HG02973 (cell line): ENCODE results near the gene GRAMD2B.
"Not testable (repeated sequence)": the region's sequence is repeated elsewhere in the genome, so short reads cannot be mapped to it uniquely, and the experiment has no call there.

Experiments
- ATAC-seq: cut with Tn5 transposase; IDR thresholded peaks from one replicate; pipeline ENCODE4 v1.9.1; 2021; ENCODE audit warnings: moderate library complexity; ENCODE audit not compliant: unreplicated experiment

Gene GRAMD2B

GRCh38 chr5:126410623-126411022 is 12.6 kb upstream of the GRAMD2B start:
- no peak for ATAC-seq

GRCh38 chr5:126413856-126414255 is 9.4 kb upstream of the GRAMD2B start:
- no peak for ATAC-seq

GRCh38 chr5:126414874-126415502 is 8.2 kb upstream of the GRAMD2B start:
- ATAC-seq, result no peak

GRCh38 chr5:126415789-126416188 is 7.4 kb upstream of the GRAMD2B start:
- no peak for ATAC-seq

- ATAC-seq, result no peak
Observed at GRCh38 chr5:126416266-126416925, 6.8 kb upstream of the GRAMD2B start.

- no peak for ATAC-seq
Observed at GRCh38 chr5:126417178-126417577, 6.0 kb upstream of the GRAMD2B start.

- ATAC-seq, result peak; percentile 37
Observed at GRCh38 chr5:126419102-126419501, 4.1 kb upstream of the GRAMD2B start.

GRCh38 chr5:126428421-126428820 is 5.2 kb downstream of the GRAMD2B start:
- no peak for ATAC-seq

- no peak for ATAC-seq
Observed at GRCh38 chr5:126430631-126431030, 7.4 kb downstream of the GRAMD2B start.

- no peak for ATAC-seq
Observed at GRCh38 chr5:126433701-126434100, 10.5 kb downstream of the GRAMD2B start.

- ATAC-seq, result no peak
Observed at GRCh38 chr5:126435261-126435660, 12.1 kb downstream of the GRAMD2B start.

- ATAC-seq, result no peak
Observed at GRCh38 chr5:126435714-126436113, 12.5 kb downstream of the GRAMD2B start.

GRCh38 chr5:126437721-126438120 is 14.5 kb downstream of the GRAMD2B start:
- ATAC-seq, result no peak

GRCh38 chr5:126438267-126438666 is 15.1 kb downstream of the GRAMD2B start:
- ATAC-seq, result peak; percentile 79

- no peak for ATAC-seq
Observed at GRCh38 chr5:126438868-126439267, 15.7 kb downstream of the GRAMD2B start.

GRCh38 chr5:126439724-126440123 is 16.5 kb downstream of the GRAMD2B start:
- ATAC-seq, result not testable (repeated sequence)

- ATAC-seq, result no peak
Observed at GRCh38 chr5:126441230-126441629, 18.0 kb downstream of the GRAMD2B start.

GRCh38 chr5:126443374-126443851 is 20.2 kb downstream of the GRAMD2B start:
- peak; percentile 93 for ATAC-seq

GRCh38 chr5:126444137-126444536 is 20.9 kb downstream of the GRAMD2B start:
- ATAC-seq, result no peak

GRCh38 chr5:126445502-126446174 is 22.4 kb downstream of the GRAMD2B start:
- no peak for ATAC-seq

- ATAC-seq, result peak; percentile 38
Observed at GRCh38 chr5:126446498-126447224, 23.5 kb downstream of the GRAMD2B start.
